ENCODE measurements around the gene GABBR2.

GABBR2 gene

GRCh38 chr9:98644011-98644410 lies 64.7 kb downstream of the GABBR2 start:
- no peak for TF ChIP-seq ZNF274 (IDR thresholded peaks at IDR 0.05; ENCODE audit: low read depth, low read length)
- H3K4me3 ChIP-seq (ENCODE audit: low read length), result no peak overlapping the region

- no peak overlapping the region for H3K4me3 ChIP-seq (ENCODE audit: low read length)
- no peak for TF ChIP-seq ZNF274 (IDR thresholded peaks at IDR 0.05; ENCODE audit: low read depth, low read length)
Measured at GRCh38 chr9:98642661-98643312, 65.9 kb downstream of the GABBR2 start.

- TF ChIP-seq ZNF274 (IDR thresholded peaks at IDR 0.05; ENCODE audit: low read depth, low read length), result no peak
- H3K4me3 ChIP-seq (ENCODE audit: low read length), result no peak overlapping the region
Measured at GRCh38 chr9:98641695-98642094, 67.0 kb downstream of the GABBR2 start.

DNA sequence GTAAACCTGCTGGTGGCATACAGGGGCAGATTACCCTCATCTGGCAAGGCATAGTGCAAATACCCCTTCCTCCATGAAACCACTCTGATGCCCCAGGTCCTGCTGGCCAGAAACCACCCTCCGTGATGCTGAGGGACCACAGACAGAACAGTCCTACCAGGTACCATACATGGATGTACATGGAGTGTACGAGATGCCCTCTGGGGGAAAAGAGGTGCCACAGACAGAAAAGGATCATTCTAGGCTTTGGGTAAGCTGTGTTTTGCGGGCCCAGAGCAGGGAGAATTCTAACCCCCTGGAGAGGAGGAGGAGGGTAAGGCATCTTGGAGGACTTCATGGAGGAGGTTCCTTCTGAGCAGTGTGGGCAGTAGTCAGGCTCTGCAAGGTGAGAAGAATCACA lies 68.3 kb downstream of the GABBR2 start:
- no peak overlapping the region for H3K4me3 ChIP-seq (ENCODE audit: low read length)
- no peak for TF ChIP-seq ZNF274 (IDR thresholded peaks at IDR 0.05; ENCODE audit: low read depth, low read length)

DNA sequence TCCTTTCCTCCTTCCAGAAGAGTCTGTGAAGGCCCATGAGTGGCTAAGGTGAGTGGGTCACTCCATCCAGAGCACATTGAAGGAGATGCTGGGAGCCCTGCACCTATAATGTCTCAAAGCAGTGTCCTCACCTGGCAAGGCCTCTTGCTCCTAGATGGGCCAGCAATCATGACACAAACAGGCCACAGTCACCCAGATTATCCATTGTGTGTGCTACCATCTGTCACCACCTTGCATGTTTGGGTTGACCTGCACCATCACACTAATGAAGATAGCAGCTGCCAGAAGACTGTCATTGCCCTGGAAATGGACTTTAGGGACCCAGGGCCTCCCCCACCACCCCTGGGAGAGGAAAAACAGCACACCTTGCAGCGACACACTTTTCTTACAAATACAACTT lies 69.6 kb downstream of the GABBR2 start:
- no peak for TF ChIP-seq ZNF274 (IDR thresholded peaks at IDR 0.05; ENCODE audit: low read depth, low read length)
- H3K4me3 ChIP-seq (ENCODE audit: low read length), result no peak overlapping the region

DNA sequence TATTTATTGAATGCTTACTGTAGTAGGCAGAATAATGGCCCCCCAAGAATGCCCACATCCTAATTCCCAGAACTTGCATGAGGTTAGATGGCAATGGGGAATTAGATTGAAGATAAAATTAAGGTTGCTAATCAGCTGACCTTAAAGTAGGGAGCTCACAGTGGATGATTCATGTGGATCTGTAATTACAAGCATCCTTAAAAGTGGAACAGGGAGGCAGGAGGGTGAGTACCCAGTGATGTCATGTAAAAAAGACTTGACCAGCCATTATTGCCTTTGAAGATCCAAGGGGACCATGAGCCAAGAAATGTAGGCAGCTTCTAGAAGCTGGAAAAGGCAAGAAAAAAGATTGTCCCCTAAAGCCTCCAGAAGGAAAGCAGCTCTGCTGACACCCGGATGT lies 71.4 kb downstream of the GABBR2 start:
- no peak for TF ChIP-seq ZNF274 (IDR thresholded peaks at IDR 0.05; ENCODE audit: low read depth, low read length)
- no peak overlapping the region for H3K4me3 ChIP-seq (ENCODE audit: low read length)

- no peak overlapping the region for H3K4me3 ChIP-seq (ENCODE audit: low read length)
- TF ChIP-seq ZNF274 (IDR thresholded peaks at IDR 0.05; ENCODE audit: low read depth, low read length), result no peak
Measured at GRCh38 chr9:98635374-98635773, 73.4 kb downstream of the GABBR2 start.

DNA sequence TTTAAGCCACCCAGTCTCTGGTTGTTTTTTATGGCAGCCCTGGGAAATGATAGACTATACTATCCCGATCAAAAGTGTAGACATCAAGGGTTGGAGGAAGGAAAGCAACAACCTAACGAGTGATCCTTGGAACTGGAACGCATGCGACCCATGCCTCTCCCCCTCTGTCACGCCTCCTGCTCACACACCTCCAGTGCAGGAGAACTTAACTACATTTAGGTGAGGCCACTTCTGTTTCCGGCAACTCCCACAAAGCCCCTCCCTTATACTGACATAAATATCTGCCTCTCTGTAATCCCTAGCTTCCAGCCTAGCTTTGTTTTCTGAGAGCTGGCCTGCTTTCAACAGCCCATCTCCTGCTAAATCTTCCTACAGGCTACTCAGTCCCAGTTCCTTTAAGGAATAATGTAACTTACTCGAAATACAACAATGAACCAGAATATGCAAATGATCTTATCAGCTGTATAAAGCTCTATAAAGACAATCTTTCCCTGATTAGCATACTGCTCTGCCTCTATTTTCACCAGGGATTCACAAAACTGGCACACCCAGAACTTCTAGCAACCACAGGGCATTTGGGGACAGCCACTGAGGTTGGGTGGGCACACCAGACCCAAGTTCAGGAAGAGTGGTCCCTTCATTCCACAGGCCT lies 73.9 kb downstream of the GABBR2 start:
- no peak for TF ChIP-seq ZNF274 (IDR thresholded peaks at IDR 0.05; ENCODE audit: low read depth, low read length)
- no peak overlapping the region for H3K4me3 ChIP-seq (ENCODE audit: low read length)

GRCh38 chr9:98632839-98633238 lies 75.9 kb downstream of the GABBR2 start:
- no peak for TF ChIP-seq ZNF274 (IDR thresholded peaks at IDR 0.05; ENCODE audit: low read depth, low read length)
- H3K4me3 ChIP-seq (ENCODE audit: low read length), result no peak overlapping the region

GRCh38 chr9:98627296-98627695 lies 81.4 kb downstream of the GABBR2 start:
- TF ChIP-seq ZNF274 (IDR thresholded peaks at IDR 0.05; ENCODE audit: low read depth, low read length), result no peak
- H3K4me3 ChIP-seq (ENCODE audit: low read length), result no peak overlapping the region

- no peak overlapping the region for H3K4me3 ChIP-seq (ENCODE audit: low read length)
- no peak for TF ChIP-seq ZNF274 (IDR thresholded peaks at IDR 0.05; ENCODE audit: low read depth, low read length)
Measured at GRCh38 chr9:98625728-98626127, 83.0 kb downstream of the GABBR2 start.

DNA sequence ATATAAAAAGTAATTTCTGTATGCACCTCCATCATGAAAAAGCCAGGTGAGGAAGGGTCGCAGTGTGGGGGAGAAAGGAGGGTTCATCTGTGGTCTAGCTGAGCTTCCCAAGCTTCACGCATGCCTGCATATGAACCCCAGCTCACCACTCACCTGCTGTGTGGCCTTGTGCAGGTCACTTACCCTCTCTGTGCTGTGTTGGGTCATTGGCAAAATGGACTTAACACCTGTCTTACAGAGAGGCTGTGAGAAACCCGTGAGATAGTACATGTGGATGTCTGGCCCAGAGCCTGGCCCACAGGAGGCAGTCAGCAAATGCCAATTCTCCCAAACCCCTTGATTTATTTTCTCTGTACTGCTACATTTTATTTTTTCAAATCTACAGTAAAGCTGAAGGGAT lies 88.9 kb downstream of the GABBR2 start:
- H3K4me3 ChIP-seq (ENCODE audit: low read length), result no peak overlapping the region
- TF ChIP-seq ZNF274 (IDR thresholded peaks at IDR 0.05; ENCODE audit: low read depth, low read length), result no peak

DNA sequence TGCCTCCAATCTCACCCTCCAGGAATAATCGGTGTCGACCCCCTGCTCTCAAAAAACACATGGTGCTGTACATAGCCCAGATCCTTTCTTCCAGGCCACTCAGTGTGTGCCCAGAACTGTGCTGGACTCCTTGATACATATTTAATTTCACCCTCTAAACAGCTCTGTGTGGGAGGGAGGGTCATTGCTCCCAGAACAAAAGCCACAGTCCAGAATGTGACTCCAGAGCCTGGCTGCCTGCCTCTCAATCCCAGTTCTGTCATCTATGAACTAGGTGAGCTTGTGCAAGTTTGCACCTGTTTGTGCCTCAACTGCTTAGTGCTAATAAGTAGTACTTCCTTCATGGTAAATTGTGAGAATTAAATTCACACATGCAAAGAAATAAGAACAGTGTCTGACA lies 93.1 kb downstream of the GABBR2 start:
- TF ChIP-seq ZNF274 (IDR thresholded peaks at IDR 0.05; ENCODE audit: low read depth, low read length), result no peak
- no peak overlapping the region for H3K4me3 ChIP-seq (ENCODE audit: low read length)

- TF ChIP-seq ZNF274 (IDR thresholded peaks at IDR 0.05; ENCODE audit: low read depth, low read length), result no peak
Measured at GRCh38 chr9:98614941-98615340, 93.8 kb downstream of the GABBR2 start.

DNA sequence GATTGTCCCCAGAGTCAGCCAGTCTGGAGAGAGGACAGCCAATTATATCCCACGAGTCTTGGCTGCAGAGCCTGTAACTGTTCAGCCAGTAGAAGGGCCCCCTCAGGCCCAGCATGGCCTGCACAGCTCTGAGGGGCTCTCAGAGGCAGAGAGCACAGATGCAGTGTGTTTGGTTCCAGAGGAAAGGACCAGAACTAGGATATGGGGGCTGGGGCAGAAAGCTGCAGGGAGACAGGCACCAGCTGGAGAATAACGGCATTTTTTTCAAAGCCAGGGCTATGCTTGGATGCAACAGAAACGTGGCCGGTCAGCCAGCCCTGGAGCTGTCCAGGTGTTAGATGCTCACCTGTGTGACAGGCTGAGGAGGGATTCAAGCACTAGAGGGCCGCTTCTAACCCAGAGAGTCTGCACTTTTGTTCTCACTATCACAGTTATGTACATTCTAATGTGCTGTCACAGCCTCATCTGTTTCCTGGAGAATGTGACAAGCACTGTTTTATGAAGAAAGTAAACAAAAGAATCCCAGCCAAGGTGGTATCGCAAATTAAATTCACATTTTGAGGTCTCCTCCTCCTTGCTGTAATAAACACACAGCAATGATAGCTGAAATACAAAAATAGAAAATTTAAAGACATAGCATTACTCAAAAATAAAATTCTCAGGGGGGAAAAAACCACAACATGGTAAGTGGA lies 96.5 kb downstream of the GABBR2 start:
- no peak for TF ChIP-seq ZNF274 (IDR thresholded peaks at IDR 0.05; ENCODE audit: low read depth, low read length)
- H3K4me3 ChIP-seq (ENCODE audit: low read length), result no peak overlapping the region

More at GRCh38 chr9:98614941-98615340, 93.8 kb downstream of the GABBR2 start:
- H3K4me3 ChIP-seq (ENCODE audit: low read length), result no peak overlapping the region
